CD14-positive monocyte (primary cell): ENCODE data around the gene CYP4V2. TPM values are rescaled to one million over a fixed set of nuclear protein-coding genes. Genes with fewer than 3 reads are reported as not detected.

Experiments
- DNase-seq, 3 donors: peaks; one replicate each; pipeline ENCODE4 v3.0.0-alpha.2; 2011 to 2022
- H2AFZ ChIP-seq: 2 replicates; pipeline ENCODE4 v1.6.0; 2012; ENCODE audit warnings: mild to moderate bottlenecking, low read depth, low read length, inconsistent platforms; ENCODE audit not compliant: insufficient read depth, poor library complexity, severe bottlenecking
- H3K27ac ChIP-seq, 2 donors: 1 replicate in 1 of 2; 2 replicates in 1 of 2; pipeline ENCODE4 v1.5.1; 2012 to 2013; ENCODE audit warnings: low read length in 2 of 2, control low read depth in 1 of 2, inconsistent platforms in 1 of 2, low read depth in 1 of 2, mild to moderate bottlenecking in 1 of 2
- H3K27me3 ChIP-seq, 2 donors: one replicate each; pipeline versions ENCODE4 v1.6.0 to v1.6.1; 2011 to 2013; ENCODE audit warnings: low read length in 2 of 2; ENCODE audit not compliant: control insufficient read depth in 2 of 2, insufficient read depth in 2 of 2
- H3K36me3 ChIP-seq, 2 donors: replicated peaks in 1 of 2; 1 replicate in 1 of 2; 2 replicates in 1 of 2; pipeline versions ENCODE4 v1.5.1 to v1.6.1; 2012 to 2013; ENCODE audit warnings: low read length in 2 of 2, control low read depth in 1 of 2, inconsistent platforms in 1 of 2, mild to moderate bottlenecking in 1 of 2; ENCODE audit not compliant: insufficient read depth in 2 of 2, control insufficient read depth in 1 of 2
- H3K4me1 ChIP-seq, 2 donors: 1 replicate in 1 of 2; 2 replicates in 1 of 2; pipeline versions ENCODE4 v1.5.1 to v1.6.1; 2012 to 2013; ENCODE audit warnings: low read length in 2 of 2, control low read depth in 1 of 2, inconsistent platforms in 1 of 2, mild to moderate bottlenecking in 1 of 2, moderate library complexity in 1 of 2; ENCODE audit not compliant: insufficient read depth in 2 of 2, control insufficient read depth in 1 of 2
- H3K4me2 ChIP-seq: replicated peaks from 2 replicates; pipeline ENCODE3; 2012; ENCODE audit warnings: low read length, moderate library complexity, mild to moderate bottlenecking; ENCODE audit not compliant: poor library complexity, severe bottlenecking; ENCODE audit errors: extremely low read depth
- H3K4me3 ChIP-seq, 3 experiments: fragments of 200-600 bp in 1 of 3; sonication (generic) in 1 of 3; replicated peaks in 1 of 3; 1 replicate in 2 of 3; 2 replicates in 1 of 3; pipeline ENCODE4 v1.5.1; 2011 to 2013; ENCODE audit warnings: low read length in 3 of 3, mild to moderate bottlenecking in 3 of 3, control low read depth in 2 of 3, low read depth in 2 of 3, inconsistent platforms in 1 of 3, moderate library complexity in 1 of 3
- H3K79me2 ChIP-seq: 2 replicates; pipeline ENCODE4 v1.6.0; 2012; ENCODE audit warnings: mild to moderate bottlenecking, control low read depth, inconsistent platforms, low read length, moderate library complexity; ENCODE audit not compliant: insufficient read depth
- H3K9ac ChIP-seq: 2 replicates; pipeline ENCODE4 v1.6.0; 2017; ENCODE audit warnings: low read length, mild to moderate bottlenecking; ENCODE audit not compliant: insufficient read depth, poor library complexity, severe bottlenecking
- H3K9me3 ChIP-seq, 2 donors: replicated peaks in 1 of 2; 1 replicate in 1 of 2; 2 replicates in 1 of 2; pipeline versions ENCODE4 v1.5.1 to v1.6.1; 2012 to 2013; ENCODE audit warnings: low read length in 2 of 2, control low read depth in 1 of 2; ENCODE audit not compliant: control insufficient read depth in 1 of 2, insufficient read depth in 1 of 2
- H4K20me1 ChIP-seq: 2 replicates; pipeline ENCODE4 v1.6.0; 2012; ENCODE audit warnings: mild to moderate bottlenecking, low read length, control low read depth, moderate library complexity; ENCODE audit not compliant: insufficient read depth
- H3K27ac Mint-ChIP-seq, 7 donors: one replicate each; pipeline ENCODE4 v1.8.0; 2020; ENCODE audit warnings: mild to moderate bottlenecking in 7 of 7, mixed read lengths in 7 of 7, moderate library complexity in 6 of 7, inconsistent platforms in 2 of 7
- H3K27me3 Mint-ChIP-seq, 3 donors: one replicate each; pipeline ENCODE4 v1.8.0; 2021 to 2022; ENCODE audit warnings: low read depth in 3 of 3, mild to moderate bottlenecking in 3 of 3, mixed read lengths in 3 of 3, moderate library complexity in 3 of 3, inconsistent platforms in 1 of 3
- H3K36me3 Mint-ChIP-seq, 2 donors: one replicate each; pipeline ENCODE4 v1.8.0; 2020; ENCODE audit warnings: mixed read lengths in 2 of 2, inconsistent platforms in 1 of 2, mild to moderate bottlenecking in 1 of 2
- H3K4me1 Mint-ChIP-seq: one replicate; pipeline ENCODE4 v1.8.0; 2020; ENCODE audit warnings: mild to moderate bottlenecking, mixed read lengths
- H3K4me3 Mint-ChIP-seq, 2 donors: one replicate each; pipeline ENCODE4 v1.8.0; 2020; ENCODE audit warnings: mild to moderate bottlenecking in 2 of 2, mixed read lengths in 2 of 2, moderate library complexity in 1 of 2
- H3K9me3 Mint-ChIP-seq, 7 donors: one replicate each; pipeline ENCODE4 v1.8.0; 2020 to 2022; ENCODE audit warnings: mixed read lengths in 7 of 7, mild to moderate bottlenecking in 6 of 7, moderate library complexity in 6 of 7, inconsistent platforms in 2 of 7
- WGBS: methylation state at CpG from one replicate; pipeline ENCODE4 v1.1.5; 2013; ENCODE audit warnings: missing lambda C conversion rate; ENCODE audit not compliant: insufficient coverage; 5-methylcytosine and 5-hydroxymethylcytosine counted together
- intact Hi-C, 2 donors: fragments of 100-400 bp; cut with micrococcal nuclease; formaldehyde crosslinking; loops; one replicate each; pipeline versions ENCODE4 v1.15.0 to v1.15.1; 2023
- polyA plus RNA-seq, 3 donors: library from polyadenylated mRNA; depleted of rRNA in 1 of 3; unstranded in 2 of 3; stranded (reverse) in 1 of 3; fragments of 300-500 nt in 2 of 3; fragments of >200 nt in 1 of 3; fragmentation: Illumina TruSeq in 2 of 3; gene quantifications; 1 replicate in 2 of 3; 2 replicates in 1 of 3; pipeline ENCODE4 v1.2.3, GENCODE V29; 2012 to 2021
- TF ChIP-seq, protein P1 (sequence below): fragments of 200-600 bp; IDR thresholded peaks from one replicate; pipeline ENCODE4 v1.8.0; 2022; ENCODE audit warnings: antibody characterized with exemption, mild to moderate bottlenecking

Gene CYP4V2
- polyA plus RNA-seq, 3 donors = 6.3 to 10.5 (median 6.3) TPM

GRCh38 chr4:186217733-186218293 is 26.4 kb downstream of the CYP4V2 start:
- Mint-ChIP-seq H3K9me3 (peaks cover 0 to 7% (median 1%) of the 10 kb centered on the region in 7 donors), H3K27me3 (peaks cover 0 to 7% (median 0%) of the 10 kb centered on the region in 3 donors), H3K4me1 (no peaks in the 10 kb centered on the region), H3K27ac (no peak overlapping the region), H3K36me3 (no peaks in the 10 kb centered on the region), H3K4me3 (no peak overlapping the region)
- H3K9me3 ChIP-seq = no peaks in the 10 kb centered on the region
- H3K4me2 ChIP-seq = no peak overlapping the region
- WGBS = 38% methylated on average over 1 of the region's 1 CpG
- TF ChIP-seq, protein P1, sequence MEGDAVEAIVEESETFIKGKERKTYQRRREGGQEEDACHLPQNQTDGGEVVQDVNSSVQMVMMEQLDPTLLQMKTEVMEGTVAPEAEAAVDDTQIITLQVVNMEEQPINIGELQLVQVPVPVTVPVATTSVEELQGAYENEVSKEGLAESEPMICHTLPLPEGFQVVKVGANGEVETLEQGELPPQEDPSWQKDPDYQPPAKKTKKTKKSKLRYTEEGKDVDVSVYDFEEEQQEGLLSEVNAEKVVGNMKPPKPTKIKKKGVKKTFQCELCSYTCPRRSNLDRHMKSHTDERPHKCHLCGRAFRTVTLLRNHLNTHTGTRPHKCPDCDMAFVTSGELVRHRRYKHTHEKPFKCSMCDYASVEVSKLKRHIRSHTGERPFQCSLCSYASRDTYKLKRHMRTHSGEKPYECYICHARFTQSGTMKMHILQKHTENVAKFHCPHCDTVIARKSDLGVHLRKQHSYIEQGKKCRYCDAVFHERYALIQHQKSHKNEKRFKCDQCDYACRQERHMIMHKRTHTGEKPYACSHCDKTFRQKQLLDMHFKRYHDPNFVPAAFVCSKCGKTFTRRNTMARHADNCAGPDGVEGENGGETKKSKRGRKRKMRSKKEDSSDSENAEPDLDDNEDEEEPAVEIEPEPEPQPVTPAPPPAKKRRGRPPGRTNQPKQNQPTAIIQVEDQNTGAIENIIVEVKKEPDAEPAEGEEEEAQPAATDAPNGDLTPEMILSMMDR = no peak
- H3K79me2 ChIP-seq = no peaks in the 10 kb centered on the region
- no peak overlapping the region for H2AFZ ChIP-seq
- no peak for DNase-seq
- no peak overlapping the region for H3K9ac ChIP-seq
- no peaks in the 10 kb centered on the region for H3K27me3 ChIP-seq
- intact Hi-C loops = no loop called here
- H3K27ac ChIP-seq = no peak overlapping the region
- H3K4me3 ChIP-seq = no peak overlapping the region
- no peaks in the 10 kb centered on the region for H4K20me1 ChIP-seq
- H3K36me3 ChIP-seq = no peaks in the 10 kb centered on the region
- no peaks in the 10 kb centered on the region for H3K4me1 ChIP-seq

- H4K20me1 ChIP-seq = no peaks in the 10 kb centered on the region
- H3K9ac ChIP-seq = no peak overlapping the region
- Mint-ChIP-seq H3K27me3 (peaks cover 0 to 3% (median 1%) of the 10 kb centered on the region in 3 donors), H3K9me3 (peaks cover 4 to 25% (median 16%) of the 10 kb centered on the region in 7 donors), H3K27ac (no peak overlapping the region), H3K4me1 (no peaks in the 10 kb centered on the region), H3K36me3 (no peaks in the 10 kb centered on the region), H3K4me3 (no peak overlapping the region)
- no peak overlapping the region for H2AFZ ChIP-seq
- H3K4me1 ChIP-seq = no peaks in the 10 kb centered on the region
- H3K27ac ChIP-seq = no peak overlapping the region
- TF ChIP-seq, protein P1 = no peak
- no peak for DNase-seq
- H3K4me3 ChIP-seq = no peak overlapping the region
- H3K9me3 ChIP-seq = peaks cover 7 to 12% of the 10 kb centered on the region in 2 donors
- H3K79me2 ChIP-seq = no peaks in the 10 kb centered on the region
- no peaks in the 10 kb centered on the region for H3K27me3 ChIP-seq
- WGBS = no CpG with 5 or more reads among the region's 1 CpG
- no peaks in the 10 kb centered on the region for H3K36me3 ChIP-seq
- intact Hi-C loops = no loop called here
- H3K4me2 ChIP-seq = no peak overlapping the region
Observed at GRCh38 chr4:186221624-186222023, 30.3 kb downstream of the CYP4V2 start.
